CD8-positive, alpha-beta memory T cell (primary cell): ENCODE results near the gene LRRC31. TPM values are rescaled to one million over a fixed set of nuclear protein-coding genes. Genes with fewer than 3 reads are reported as not detected.

Experiments used
- CTCF ChIA-PET: fragments of 350-600 bp; sonication (Branson Sonifier 250); formaldehyde crosslinking; loops from one replicate; lab custom pipeline; 2021; ENCODE audit warnings: antibody characterized with exemption; lab: Charles Lee
- POLR2A ChIA-PET: fragments of 350-600 bp; sonication (Branson Sonifier 250); formaldehyde crosslinking; loops from one replicate; lab custom pipeline; 2021; ENCODE audit warnings: antibody characterized with exemption; lab: Charles Lee
- DNase-seq, 5 donors: peaks; one replicate each; pipeline versions ENCODE4 v3.0.0 to v3.0.0-alpha.2; 2020 to 2022; ENCODE audit warnings: mixed read lengths in 1 of 5
- H3K27ac ChIP-seq: one replicate; pipeline ENCODE4 v1.7.0; 2013; ENCODE audit warnings: low read depth, mild to moderate bottlenecking, low read length, moderate library complexity
- H3K27me3 ChIP-seq: 2 replicates; pipeline ENCODE4 v1.7.0; 2013; ENCODE audit warnings: low read length, mild to moderate bottlenecking; ENCODE audit not compliant: insufficient read depth, poor library complexity, severe bottlenecking
- H3K36me3 ChIP-seq: 2 replicates; pipeline ENCODE4 v1.7.0; 2013; ENCODE audit warnings: mild to moderate bottlenecking, low read length, moderate library complexity; ENCODE audit not compliant: insufficient read depth
- H3K4me1 ChIP-seq: 2 replicates; pipeline ENCODE4 v1.7.0; 2013; ENCODE audit warnings: mild to moderate bottlenecking, low read length, moderate library complexity; ENCODE audit not compliant: insufficient read depth
- H3K4me3 ChIP-seq: 2 replicates; pipeline ENCODE4 v1.7.0; 2013; ENCODE audit warnings: mild to moderate bottlenecking, low read length
- H3K9me3 ChIP-seq: 2 replicates; pipeline ENCODE4 v1.7.0; 2013; ENCODE audit warnings: mild to moderate bottlenecking, low read length
- H3K27ac Mint-ChIP-seq, 8 donors: one replicate each; pipeline ENCODE4 v1.8.0; 2020 to 2021; ENCODE audit warnings: mixed read lengths in 8 of 8, mild to moderate bottlenecking in 6 of 8, inconsistent platforms in 3 of 8, moderate library complexity in 3 of 8
- H3K27me3 Mint-ChIP-seq, 2 donors: one replicate each; pipeline ENCODE4 v1.8.0; 2020 to 2021; ENCODE audit warnings: mixed read lengths in 2 of 2, mild to moderate bottlenecking in 1 of 2, moderate library complexity in 1 of 2
- H3K36me3 Mint-ChIP-seq, 3 donors: one replicate each; pipeline ENCODE4 v1.8.0; 2020 to 2021; ENCODE audit warnings: mixed read lengths in 3 of 3, inconsistent platforms in 1 of 3, mild to moderate bottlenecking in 1 of 3
- H3K4me1 Mint-ChIP-seq, 3 donors: one replicate each; pipeline ENCODE4 v1.8.0; 2020 to 2021; ENCODE audit warnings: mixed read lengths in 3 of 3, inconsistent platforms in 1 of 3, mild to moderate bottlenecking in 1 of 3
- H3K4me3 Mint-ChIP-seq, 7 donors: one replicate each; pipeline ENCODE4 v1.8.0; 2020 to 2021; ENCODE audit warnings: mixed read lengths in 7 of 7, mild to moderate bottlenecking in 6 of 7, moderate library complexity in 4 of 7, inconsistent platforms in 2 of 7
- H3K9me3 Mint-ChIP-seq, 5 donors: one replicate each; pipeline ENCODE4 v1.8.0; 2020 to 2022; ENCODE audit warnings: mixed read lengths in 5 of 5, mild to moderate bottlenecking in 3 of 5, moderate library complexity in 2 of 5, inconsistent platforms in 1 of 5
- polyA plus RNA-seq: library from polyadenylated mRNA; unstranded; fragments of 300-500 nt; fragmentation: Illumina TruSeq; gene quantifications from one replicate; pipeline ENCODE4 v1.2.3, GENCODE V29; 2021
- total RNA-seq, 2 experiments: library from RNA; stranded (reverse); gene quantifications; one replicate each; pipeline ENCODE4 v1.2.3, GENCODE V29; 2021

LRRC31 gene
- total and polyA plus RNA-seq, 3 experiments from 2014 or later = not detected

- no peaks in the 10 kb centered on the region for H3K36me3 ChIP-seq
- H3K27ac ChIP-seq = no peak overlapping the region
- Mint-ChIP-seq H3K4me1 (no peaks in the 10 kb centered on the region), H3K9me3 (no peaks in the 10 kb centered on the region), H3K4me3 (no peak overlapping the region), H3K27me3 (peaks cover 8 to 25% of the 10 kb centered on the region in 2 donors), H3K36me3 (no peaks in the 10 kb centered on the region), H3K27ac (no peak overlapping the region)
- POLR2A ChIA-PET = no interaction called here
- no peaks in the 10 kb centered on the region for H3K9me3 ChIP-seq
- no peaks in the 10 kb centered on the region for H3K4me1 ChIP-seq
- no peaks in the 10 kb centered on the region for H3K27me3 ChIP-seq
- H3K4me3 ChIP-seq = no peak overlapping the region
- no peak for DNase-seq
- CTCF ChIA-PET = no interaction called here
These were observed 31.2 kb downstream of the LRRC31 start for GRCh38 chr3:169838511-169839030.

DNA sequence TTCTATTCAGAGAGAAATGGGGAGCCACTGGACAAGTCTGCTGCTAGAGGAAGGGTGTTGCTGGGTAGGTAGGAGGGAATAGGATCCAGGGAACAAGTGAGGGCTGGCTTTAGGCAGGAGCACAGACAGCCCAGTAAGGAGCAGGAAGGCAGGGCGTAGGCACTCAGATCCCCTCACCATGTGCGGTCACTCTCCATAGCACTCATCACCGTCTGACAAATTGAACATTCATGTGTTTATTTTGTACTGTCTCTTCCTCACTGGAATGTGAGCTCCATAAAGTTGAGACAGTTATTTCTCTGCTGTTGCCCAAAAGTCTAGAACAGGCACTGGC, 32.8 kb downstream of the LRRC31 start:
- H3K4me3 ChIP-seq = no peak overlapping the region
- no peaks in the 10 kb centered on the region for H3K9me3 ChIP-seq
- H3K36me3 ChIP-seq = no peaks in the 10 kb centered on the region
- H3K9me3 Mint-ChIP-seq = no peaks in the 10 kb centered on the region
- H3K27me3 Mint-ChIP-seq = peaks cover 8 to 25% of the 10 kb centered on the region in 2 donors
- DNase-seq = no peak
- CTCF ChIA-PET = no interaction called here
- peak overlapping the region in 1 of 8 donors; percentile 75 for H3K27ac Mint-ChIP-seq
- no peaks in the 10 kb centered on the region for H3K4me1 ChIP-seq
- H3K27ac ChIP-seq = no peak overlapping the region
- H3K4me3 Mint-ChIP-seq = no peak overlapping the region
- no peaks in the 10 kb centered on the region for H3K36me3 Mint-ChIP-seq
- H3K27me3 ChIP-seq = no peaks in the 10 kb centered on the region
- POLR2A ChIA-PET = no interaction called here
- H3K4me1 Mint-ChIP-seq = no peaks in the 10 kb centered on the region

GRCh38 chr3:169836078-169836941, 33.4 kb downstream of the LRRC31 start:
- no peaks in the 10 kb centered on the region for H3K36me3 ChIP-seq
- no peaks in the 10 kb centered on the region for H3K9me3 Mint-ChIP-seq

DNA sequence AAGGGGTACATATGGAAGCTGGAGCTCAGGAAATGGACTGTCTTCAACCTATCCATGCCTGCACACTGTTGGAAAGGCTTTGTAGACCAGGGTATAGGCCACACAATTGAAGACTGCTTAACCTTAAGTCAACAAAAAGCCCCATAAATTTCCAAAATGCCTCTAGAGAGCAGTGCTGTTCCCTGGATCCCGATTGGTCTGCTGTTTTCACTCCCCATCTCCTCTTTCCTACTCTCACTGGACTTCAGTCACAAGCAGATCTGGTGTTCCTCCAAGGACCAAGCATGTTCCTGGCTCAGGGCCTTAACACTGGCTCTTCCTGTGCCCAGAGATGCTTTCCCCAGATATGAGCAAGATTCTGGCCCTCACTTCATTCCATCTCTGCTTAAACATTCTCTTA, 34.2 kb downstream of the LRRC31 start:
- no peaks in the 10 kb centered on the region for H3K9me3 ChIP-seq
- H3K4me3 Mint-ChIP-seq = no peak overlapping the region
- H3K27ac ChIP-seq = no peak overlapping the region
- no peaks in the 10 kb centered on the region for H3K36me3 Mint-ChIP-seq
- no peaks in the 10 kb centered on the region for H3K36me3 ChIP-seq
- H3K27me3 ChIP-seq = no peaks in the 10 kb centered on the region
- H3K4me3 ChIP-seq = no peak overlapping the region
- no peaks in the 10 kb centered on the region for H3K4me1 Mint-ChIP-seq
- peaks cover 8 to 22% of the 10 kb centered on the region in 2 donors for H3K27me3 Mint-ChIP-seq
- H3K27ac Mint-ChIP-seq = peak overlapping the region in 1 of 8 donors; percentile 2
- no peaks in the 10 kb centered on the region for H3K4me1 ChIP-seq
- no peak for DNase-seq
- ChIA-PET POLR2A (interaction anchor here (0.7 kb wide), 1 partner anchor 113 kb away, joined by 3 read pairs; no protein-coding TSS in a partner anchor), CTCF (no interaction called here)
- H3K9me3 Mint-ChIP-seq = no peaks in the 10 kb centered on the region

More at GRCh38 chr3:169836078-169836941, 33.4 kb downstream of the LRRC31 start:
- H3K27ac ChIP-seq = no peak overlapping the region
- H3K4me1 ChIP-seq = no peaks in the 10 kb centered on the region
- H3K27ac Mint-ChIP-seq = peak overlapping the region in 1 of 8 donors; percentile 75
- H3K36me3 Mint-ChIP-seq = no peaks in the 10 kb centered on the region
- H3K4me3 ChIP-seq = no peak overlapping the region
- DNase-seq = no peak
- no peaks in the 10 kb centered on the region for H3K9me3 ChIP-seq
- H3K27me3 ChIP-seq = no peaks in the 10 kb centered on the region
- ChIA-PET POLR2A (interaction anchor here (0.7 kb wide), 1 partner anchor 112 kb away, joined by 3 read pairs; no protein-coding TSS in a partner anchor), CTCF (no interaction called here)
- peaks cover 8 to 22% of the 10 kb centered on the region in 2 donors for H3K27me3 Mint-ChIP-seq
- no peaks in the 10 kb centered on the region for H3K4me1 Mint-ChIP-seq
- no peak overlapping the region for H3K4me3 Mint-ChIP-seq

DNA sequence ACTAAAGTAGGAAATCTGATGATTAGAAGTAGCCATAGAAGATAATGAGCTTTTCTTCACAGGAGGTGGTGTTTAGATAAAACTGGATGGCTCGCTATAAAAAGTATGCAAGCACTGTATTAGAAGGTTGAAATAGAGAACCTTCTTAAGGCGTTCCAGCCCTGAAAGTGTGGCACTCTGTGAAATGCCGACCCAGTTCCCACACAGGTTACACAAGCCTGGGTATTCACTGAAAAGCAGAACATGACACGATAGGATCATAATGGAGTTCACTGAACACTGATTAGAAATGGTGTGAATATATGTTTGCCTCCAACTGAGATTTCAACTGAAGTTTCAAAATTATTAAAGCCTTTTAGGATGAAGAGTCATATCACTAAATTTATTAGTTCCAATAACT, 42.0 kb downstream of the LRRC31 start:
- H3K4me1 Mint-ChIP-seq = peaks cover 0 to 3% (median 0%) of the 10 kb centered on the region in 3 donors
- ChIA-PET CTCF (interaction anchor here (0.7 kb wide), 1 partner anchor 82 kb away, joined by 3 read pairs; no protein-coding TSS in a partner anchor), POLR2A (no interaction called here)
- no peaks in the 10 kb centered on the region for H3K9me3 ChIP-seq
- H3K27me3 ChIP-seq = no peaks in the 10 kb centered on the region
- H3K27ac ChIP-seq = no peak overlapping the region
- H3K4me3 ChIP-seq = no peak overlapping the region
- no peaks in the 10 kb centered on the region for H3K4me1 ChIP-seq
- H3K36me3 Mint-ChIP-seq = no peaks in the 10 kb centered on the region
- no peaks in the 10 kb centered on the region for H3K36me3 ChIP-seq
- peaks cover 2 to 30% of the 10 kb centered on the region in 2 donors for H3K27me3 Mint-ChIP-seq
- H3K9me3 Mint-ChIP-seq = no peaks in the 10 kb centered on the region
- H3K27ac Mint-ChIP-seq = no peak overlapping the region
- DNase-seq = no peak
- no peak overlapping the region for H3K4me3 Mint-ChIP-seq

- H3K27me3 Mint-ChIP-seq = peaks cover 8 to 43% of the 10 kb centered on the region in 2 donors
- peaks cover 0 to 3% (median 0%) of the 10 kb centered on the region in 3 donors for H3K4me1 Mint-ChIP-seq
- CTCF ChIA-PET = interaction anchor here (1.4 kb wide), 1 partner anchor 38 kb away, joined by 3 read pairs; no protein-coding TSS in a partner anchor
- no peak overlapping the region for H3K4me3 Mint-ChIP-seq
- DNase-seq = no peak
- H3K27ac ChIP-seq = no peak overlapping the region
- H3K4me1 ChIP-seq = no peaks in the 10 kb centered on the region
- H3K36me3 ChIP-seq = no peaks in the 10 kb centered on the region
- no peaks in the 10 kb centered on the region for H3K9me3 ChIP-seq
- POLR2A ChIA-PET = no interaction called here
- H3K4me3 ChIP-seq = no peak overlapping the region
- H3K36me3 Mint-ChIP-seq = no peaks in the 10 kb centered on the region
- H3K27me3 ChIP-seq = no peaks in the 10 kb centered on the region
- no peak overlapping the region for H3K27ac Mint-ChIP-seq
- H3K9me3 Mint-ChIP-seq = no peaks in the 10 kb centered on the region
These were observed 44.4 kb downstream of the LRRC31 start for GRCh38 chr3:169825316-169825715.

DNA sequence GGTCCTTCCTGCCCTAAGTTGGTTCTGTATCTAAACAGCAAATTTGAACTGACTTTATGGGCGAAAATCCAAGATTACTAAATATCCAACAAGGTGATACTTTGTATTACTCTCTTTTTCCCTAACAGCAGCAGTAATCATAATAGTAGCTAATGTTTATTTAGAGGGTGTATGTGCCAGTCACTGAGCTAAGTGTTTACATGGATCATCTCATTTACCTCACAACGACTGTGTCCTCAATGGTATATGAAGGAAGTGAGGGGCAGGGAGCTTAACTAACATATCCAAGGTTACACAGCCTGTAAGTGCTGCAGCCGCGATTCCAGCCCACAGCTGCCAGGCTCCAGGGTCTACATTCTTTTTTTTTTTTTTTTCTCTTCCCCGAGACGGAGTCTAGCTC, 46.8 kb downstream of the LRRC31 start:
- H3K27me3 Mint-ChIP-seq = peaks cover 8 to 60% of the 10 kb centered on the region in 2 donors

DNA sequence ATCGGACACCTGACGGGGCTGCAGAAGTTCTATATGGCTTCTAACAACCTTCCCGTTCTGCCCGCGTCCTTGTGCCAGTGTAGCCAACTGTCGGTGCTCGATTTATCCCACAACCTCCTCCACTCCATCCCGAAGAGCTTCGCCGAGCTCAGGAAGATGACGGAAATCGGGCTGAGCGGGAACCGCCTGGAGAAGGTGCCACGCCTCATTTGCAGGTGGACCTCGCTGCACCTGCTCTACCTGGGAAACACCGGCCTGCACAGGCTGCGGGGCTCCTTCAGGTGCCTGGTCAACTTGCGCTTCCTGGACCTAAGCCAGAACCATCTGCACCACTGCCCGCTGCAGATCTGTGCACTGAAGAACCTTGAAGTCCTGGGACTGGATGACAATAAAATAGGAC, 47.2 kb downstream of the LRRC31 start:
- no peak for DNase-seq
- Histone ChIP-seq H3K27ac (no peak overlapping the region), H3K27me3 (no peaks in the 10 kb centered on the region), H3K36me3 (no peaks in the 10 kb centered on the region), H3K4me1 (no peaks in the 10 kb centered on the region), H3K4me3 (no peak overlapping the region), H3K9me3 (no peaks in the 10 kb centered on the region)
- no peaks in the 10 kb centered on the region for H3K36me3 Mint-ChIP-seq
- CTCF ChIA-PET = interaction anchor here (1.0 to 1.4 kb wide), 2 partner anchors 9 to 10 kb away, joined by 3 to 4 read pairs; partner anchors contain the start of genes LRRC34 and LRRIQ4
- peaks cover 8 to 64% of the 10 kb centered on the region in 2 donors for H3K27me3 Mint-ChIP-seq
- H3K4me1 Mint-ChIP-seq = no peaks in the 10 kb centered on the region
- no peaks in the 10 kb centered on the region for H3K9me3 Mint-ChIP-seq
- POLR2A ChIA-PET = no interaction called here
- H3K4me3 Mint-ChIP-seq = no peak overlapping the region
- H3K27ac Mint-ChIP-seq = no peak overlapping the region

More for the DNA sequence above, 46.8 kb downstream of the LRRC31 start:
- CTCF ChIA-PET = interaction anchor here (1.0 to 1.4 kb wide), 2 partner anchors 9 to 10 kb away, joined by 3 to 4 read pairs; partner anchors contain the start of genes LRRC34 and LRRIQ4
- no peak overlapping the region for H3K27ac Mint-ChIP-seq
- H3K9me3 ChIP-seq = no peaks in the 10 kb centered on the region
- H3K27ac ChIP-seq = no peak overlapping the region
- H3K9me3 Mint-ChIP-seq = no peaks in the 10 kb centered on the region
- no peaks in the 10 kb centered on the region for H3K4me1 Mint-ChIP-seq
- no peak overlapping the region for H3K4me3 ChIP-seq
- no peaks in the 10 kb centered on the region for H3K4me1 ChIP-seq
- H3K4me3 Mint-ChIP-seq = no peak overlapping the region
- no peaks in the 10 kb centered on the region for H3K36me3 ChIP-seq
- DNase-seq = no peak
- H3K27me3 ChIP-seq = no peaks in the 10 kb centered on the region
- H3K36me3 Mint-ChIP-seq = no peaks in the 10 kb centered on the region
- POLR2A ChIA-PET = no interaction called here
